Ovary (tissue), 10 donors: ENCODE results near the gene MPV17L. TPM values are rescaled to one million over a fixed set of nuclear protein-coding genes. Genes with fewer than 3 reads are reported as not detected.
"Not testable (repeated sequence)": the region's sequence is repeated elsewhere in the genome, so short reads cannot be mapped to it uniquely, and the experiment has no call there.

Source experiments
- DNase-seq, 5 donors: peaks; one replicate each; pipeline ENCODE4 v3.0.0-alpha.2; 2019 to 2020
- H3K27ac ChIP-seq, 2 donors: fragments of 200-600 bp; one replicate each; pipeline versions ENCODE4 v1.5.1 to v1.8.0; 2019 to 2022
- H3K27me3 ChIP-seq: fragments of 200-600 bp; one replicate; pipeline ENCODE4 v1.8.0; 2022
- H3K36me3 ChIP-seq: fragments of 200-600 bp; sonication (generic); one replicate; pipeline ENCODE4 v1.5.1; 2019
- H3K4me1 ChIP-seq: one replicate; pipeline ENCODE4 v1.8.1; 2013; ENCODE audit warnings: mild to moderate bottlenecking, moderate library complexity; ENCODE audit not compliant: insufficient read depth
- H3K4me3 ChIP-seq: fragments of 200-600 bp; sonication (generic); one replicate; pipeline ENCODE4 v1.5.1; 2017
- H3K9me3 ChIP-seq, 2 donors: fragments of 200-600 bp in 1 of 2; sonication (generic) in 1 of 2; one replicate each; pipeline versions ENCODE4 v1.5.1 to v1.8.1; 2013 to 2019; ENCODE audit warnings: mild to moderate bottlenecking in 1 of 2, moderate library complexity in 1 of 2
- WGBS, 3 donors: extraction: QIAGEN DNeasy Blood & Tissue Kit in 1 of 3; methylation state at CpG; one replicate each; pipeline versions ENCODE4 v1.1.5 to v1.1.7; 2013 to 2017; 5-methylcytosine and 5-hydroxymethylcytosine counted together
- intact Hi-C, 4 donors: fragments of 100-400 bp; cut with DNase I; formaldehyde crosslinking; loops; one replicate each; pipeline versions ENCODE4 v1.11.0 to v1.15.1; 2022 to 2023
- long read RNA-seq, 3 donors: library from polyadenylated mRNA in 2 of 3; unstranded in 2 of 3; transcript quantifications; one replicate each; pipeline ENCODE4 v2.0.0 and lab custom pipeline, GENCODE V29; 2021 to 2026
- polyA plus RNA-seq, 2 donors: library from polyadenylated mRNA; stranded (reverse); fragments of 200-250 nt in 1 of 2; fragments of 350-450 nt in 1 of 2; fragmentation: Illumina TruSeq in 1 of 2; extraction: RNeasy Lipid Tissue Mini Kit (QIAGEN cat#74804) in 1 of 2; gene quantifications; one replicate each; pipeline ENCODE4 v1.2.3, GENCODE V29; 2013 to 2014
- total RNA-seq, 7 donors: library from RNA; depleted of rRNA in 2 of 7; stranded (reverse); fragments of >200 nt in 2 of 7; fragmentation: NEBNext Ultra II Directional in 3 of 7; extraction: Animal tissue kit (Norgen Biotek cat#: 25700) in 3 of 7; gene quantifications; one replicate each; pipeline versions ENCODE4 v1.1.0 to v1.2.4, GENCODE V29; 2016 to 2023
- donor health status: DM: no; HTN: no; CAD: no; lungs with moderate emphysema.
- donor health status: DM: no; HTN: no; CAD: no.
- donor health status: Bipolar disorder and iron deficiency.
- donor health status: DM: yes; HTN: yes; CAD: no.
- donor health status: DM: no; HTN: no; CAD: no.
- donor health status: DM: yes; HTN: yes; CAD: no.

Gene MPV17L
- total RNA-seq, result 10 to 100 TPM in 5 of 7 donors, 1 to 10 TPM in 2; 4.7 to 13.9 (median 11.0) TPM
- 1 to 10 TPM; 3.8 to 7.0 TPM for polyA plus RNA-seq
- long read RNA-seq, donor 1, full-length matches to known transcripts, result 4 of 4 reads
- long read RNA-seq, donor 1, partial matches to known transcripts, result 0 of 4 reads
- long read RNA-seq, donor 1, other reads (novel, unspliced or antisense), result 0 of 4 reads
- long read RNA-seq, donor 2, full-length matches to known transcripts, result 2 of 2 reads
- long read RNA-seq, donor 2, partial matches to known transcripts, result 0 of 2 reads
- long read RNA-seq, donor 2, other reads (novel, unspliced or antisense), result 0 of 2 reads
- long read RNA-seq, donor 3, full-length matches to known transcripts, result 7 of 7 reads
- long read RNA-seq, donor 3, partial matches to known transcripts, result 0 of 7 reads
- long read RNA-seq, donor 3, other reads (novel, unspliced or antisense), result 0 of 7 reads

DNA sequence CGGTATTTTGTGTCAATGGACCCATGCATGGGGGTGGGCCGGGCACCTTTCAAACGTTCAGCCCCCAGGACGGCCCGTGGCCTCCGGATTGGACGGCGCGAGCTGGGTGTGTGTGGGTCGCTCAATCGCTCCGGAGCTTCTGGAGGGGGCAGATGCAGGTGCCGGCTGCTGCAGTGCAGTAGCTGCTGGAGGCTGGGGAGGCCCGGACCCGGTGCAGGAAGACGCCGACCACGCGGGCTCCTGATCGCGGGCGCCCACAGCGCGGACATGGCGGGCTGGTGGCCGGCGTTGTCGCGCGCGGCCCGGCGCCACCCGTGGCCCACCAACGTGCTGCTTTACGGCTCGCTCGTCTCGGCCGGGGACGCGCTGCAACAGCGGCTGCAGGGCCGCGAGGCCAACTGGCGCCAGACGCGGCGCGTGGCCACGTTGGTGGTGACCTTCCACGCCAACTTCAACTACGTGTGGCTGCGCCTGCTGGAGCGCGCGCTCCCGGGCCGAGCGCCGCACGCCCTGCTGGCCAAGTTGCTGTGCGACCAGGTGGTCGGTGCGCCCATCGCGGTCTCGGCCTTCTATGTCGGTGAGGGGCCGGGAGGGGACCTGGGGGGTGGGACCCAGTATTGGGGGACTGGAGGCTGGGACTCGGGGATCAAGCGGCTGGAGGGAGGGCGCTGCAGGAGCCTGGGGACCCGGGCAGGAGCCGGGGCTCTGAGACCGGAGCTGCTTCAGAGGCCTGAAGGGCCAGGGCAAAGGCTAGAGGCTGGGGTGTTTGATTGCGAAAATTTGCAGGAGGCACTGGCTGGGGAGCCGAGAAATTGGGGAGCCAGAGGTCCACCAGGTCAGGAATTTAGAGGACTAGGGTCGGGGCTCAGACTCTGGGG lies at the start of gene MPV17L:
MPV17L (plus strand) TSS at position 124 of the 878 bp plus-strand sequence; CDS start at position 268, 144 bp downstream.
- not testable (repeated sequence) for H3K27me3 ChIP-seq
- 2 to 5% (median 5%) methylated on average over 53 to 79 of the region's 79 CpGs for WGBS, 3 donors

DNA sequence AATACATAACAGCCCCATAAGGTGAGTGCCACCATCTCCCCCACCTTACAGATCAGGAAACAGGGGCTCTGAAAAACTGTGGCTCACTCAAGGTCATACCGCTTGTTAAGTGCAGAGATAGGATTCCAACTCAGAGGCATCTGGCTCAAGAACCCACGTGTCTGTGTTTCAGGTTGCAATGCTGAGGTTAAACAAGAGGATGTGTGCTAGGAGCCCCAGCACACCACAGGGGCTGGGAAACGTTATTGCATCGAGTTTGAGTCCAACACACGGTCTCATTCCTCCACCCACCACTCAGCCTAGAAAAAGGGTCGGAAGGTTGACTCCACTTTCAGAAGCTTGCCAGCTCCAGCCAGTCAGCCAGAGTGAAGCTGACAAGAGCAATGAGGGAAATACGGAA lies 46.8 kb upstream of the MPV17L start:
- no CpG with 5 or more reads among the region's 7 CpGs for WGBS, 3 donors
- H3K9me3 ChIP-seq, H3K4me1 ChIP-seq, H3K36me3 ChIP-seq, DNase-seq, intact Hi-C loops, H3K27me3 ChIP-seq, H3K27ac ChIP-seq, H3K4me3 ChIP-seq: not testable (repeated sequence)

More for the DNA sequence above, at the start of gene MPV17L:
- peak within 1 kb of the TSS; percentile 57 for H3K4me3 ChIP-seq
- H3K36me3 ChIP-seq, intact Hi-C loops, H3K9me3 ChIP-seq, H3K4me1 ChIP-seq: not testable (repeated sequence)
- DNase-seq, result peak; percentile 42 to 76 (median 51)
- H3K27ac ChIP-seq, result peak within 1 kb of the TSS; percentile 33 to 49

DNA sequence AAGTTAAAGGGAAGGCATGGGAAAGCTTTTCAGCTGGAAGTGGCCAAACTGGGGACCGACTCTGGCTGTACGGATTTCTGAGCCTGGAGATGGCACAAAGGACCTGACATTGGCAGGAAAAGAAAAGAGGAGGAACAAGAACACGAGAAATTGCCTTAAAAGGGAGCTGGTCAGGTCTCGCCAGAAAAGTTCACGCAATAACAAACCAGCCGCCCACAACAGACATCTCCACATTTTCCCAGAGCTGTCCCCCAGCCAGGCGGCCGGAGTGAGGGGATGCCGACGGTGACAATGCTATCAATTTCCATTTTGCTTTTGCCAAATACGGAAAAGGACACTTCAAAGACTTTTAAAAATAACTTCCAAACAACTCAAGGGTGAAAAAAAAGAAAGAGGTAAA lies 44.3 kb upstream of the MPV17L start:
- DNase-seq, result peak in 3 of 5 donors; percentile 8 to 32 (median 10)
- H3K9me3 ChIP-seq, intact Hi-C loops, H3K36me3 ChIP-seq, H3K4me3 ChIP-seq, H3K27me3 ChIP-seq, H3K27ac ChIP-seq, H3K4me1 ChIP-seq: not testable (repeated sequence)
- no CpG with 5 or more reads among the region's 11 CpGs for WGBS, 3 donors

- H3K4me3 ChIP-seq, H3K27me3 ChIP-seq, H3K27ac ChIP-seq, intact Hi-C loops, H3K36me3 ChIP-seq, H3K9me3 ChIP-seq, H3K4me1 ChIP-seq, DNase-seq: not testable (repeated sequence)
- no CpG with 5 or more reads among the region's 5 CpGs for WGBS, 3 donors
Observed at GRCh38 chr16:15351745-15352144, 43.8 kb upstream of the MPV17L start.

DNA sequence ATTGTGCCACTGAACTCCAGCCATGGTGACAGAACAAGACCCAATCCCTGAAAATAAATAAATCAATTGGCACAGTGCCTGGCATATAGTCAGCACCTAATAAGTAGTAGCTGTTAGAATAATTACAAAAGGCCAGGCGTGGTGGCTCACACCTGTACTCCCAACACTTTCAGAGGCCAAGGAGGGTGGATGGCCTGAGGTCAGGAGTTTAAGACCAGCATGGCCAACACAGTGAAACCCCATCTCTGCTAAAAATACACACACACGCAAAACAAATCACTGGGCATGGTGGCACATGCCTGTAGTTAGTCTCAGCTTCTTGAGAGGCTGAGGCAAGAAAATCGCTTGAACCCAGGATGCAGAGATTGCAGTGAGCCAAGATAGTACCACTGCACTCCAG lies 42.7 kb upstream of the MPV17L start:
- DNase-seq, H3K36me3 ChIP-seq, H3K27me3 ChIP-seq, H3K4me3 ChIP-seq, H3K4me1 ChIP-seq, intact Hi-C loops, H3K27ac ChIP-seq, H3K9me3 ChIP-seq: not testable (repeated sequence)
- 80 to 91% (median 83%) methylated on average over 1 of the region's 3 CpGs for WGBS, 3 donors

- H3K36me3 ChIP-seq, H3K9me3 ChIP-seq, DNase-seq, H3K4me3 ChIP-seq, H3K4me1 ChIP-seq, H3K27me3 ChIP-seq, intact Hi-C loops, H3K27ac ChIP-seq: not testable (repeated sequence)
- no CpG with 5 or more reads among the region's 2 CpGs for WGBS, 3 donors
Observed at GRCh38 chr16:15354846-15355245, 40.7 kb upstream of the MPV17L start.

GRCh38 chr16:15357495-15357894 lies 38.1 kb upstream of the MPV17L start:
- DNase-seq, result not testable (repeated sequence)

GRCh38 chr16:15378194-15378593 lies 17.4 kb upstream of the MPV17L start, which contains the start of gene NPIPA5:
NPIPA5 (minus strand) TSS chr16:15378294; CDS start chr16:15378294, 0 bp downstream.
- 100% methylated on average over 4 of the region's 4 CpGs; no CpG with 5 or more reads in 2 of the 3 donors for WGBS, 3 donors
- intact Hi-C loops, H3K36me3 ChIP-seq: not testable (repeated sequence)

More at GRCh38 chr16:15357495-15357894, 38.1 kb upstream of the MPV17L start:
- H3K9me3 ChIP-seq, H3K4me1 ChIP-seq, H3K27me3 ChIP-seq, H3K4me3 ChIP-seq, H3K27ac ChIP-seq, intact Hi-C loops, H3K36me3 ChIP-seq: not testable (repeated sequence)
- WGBS, 3 donors, result 81 to 95% (median 91%) methylated on average over 3 to 5 of the region's 7 CpGs

DNA sequence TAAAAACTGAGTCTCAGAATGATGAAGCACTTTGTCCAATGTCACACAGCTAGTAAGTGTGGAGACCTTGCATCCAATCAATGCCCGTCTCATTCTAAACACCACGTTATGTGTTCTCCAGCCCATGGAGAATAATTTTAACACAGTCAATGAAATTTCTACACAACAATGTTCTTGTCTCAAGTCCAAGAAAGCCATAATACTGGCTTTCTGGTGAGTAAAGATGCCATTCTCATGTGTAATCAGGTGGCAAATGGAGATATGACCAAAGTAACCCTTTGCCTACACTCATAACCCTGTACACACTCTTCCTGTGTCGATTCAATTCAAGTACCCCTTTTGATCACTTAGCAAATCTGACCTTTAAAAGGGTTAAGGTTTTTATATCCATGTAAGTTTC lies 12.7 kb upstream of the MPV17L start:
- intact Hi-C loops, result not testable (repeated sequence)

More at GRCh38 chr16:15378194-15378593, 17.4 kb upstream of the MPV17L start, which contains the start of gene NPIPA5:
- not testable (repeated sequence) for DNase-seq, H3K4me1 ChIP-seq, H3K27me3 ChIP-seq, H3K27ac ChIP-seq, H3K9me3 ChIP-seq, H3K4me3 ChIP-seq

DNA sequence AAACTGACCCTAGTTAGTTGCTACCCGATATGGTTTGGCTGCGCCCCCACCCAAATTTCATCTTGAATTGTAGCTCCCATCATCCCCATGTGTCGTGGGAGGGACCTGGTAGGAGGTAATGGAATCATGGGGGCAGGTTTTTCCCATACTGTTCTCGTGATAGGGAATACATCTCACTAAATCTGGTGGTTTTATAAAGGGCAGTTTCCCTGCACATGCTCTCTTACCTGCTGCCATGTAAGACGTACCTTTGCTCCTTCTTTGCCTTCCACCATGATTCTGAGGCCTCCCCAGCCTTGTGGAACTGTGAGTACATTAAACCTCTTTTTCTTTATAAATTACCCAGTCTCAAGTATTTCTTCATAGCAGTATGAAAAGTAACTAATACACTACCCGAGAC lies 7.5 kb upstream of the MPV17L start:
- WGBS, 3 donors, result 83 to 87% (median 83%) methylated on average over 6 of the region's 6 CpGs
- DNase-seq, H3K27ac ChIP-seq, H3K9me3 ChIP-seq, intact Hi-C loops, H3K4me1 ChIP-seq, H3K27me3 ChIP-seq, H3K36me3 ChIP-seq, H3K4me3 ChIP-seq: not testable (repeated sequence)

More for the DNA sequence above, 12.7 kb upstream of the MPV17L start:
- H3K9me3 ChIP-seq, H3K36me3 ChIP-seq, H3K4me3 ChIP-seq, DNase-seq, H3K27me3 ChIP-seq, H3K4me1 ChIP-seq, H3K27ac ChIP-seq: not testable (repeated sequence)
- WGBS, 3 donors, result 24 to 73% (median 65%) methylated on average over 3 of the region's 3 CpGs

GRCh38 chr16:15389916-15390315 lies 5.6 kb upstream of the MPV17L start:
- DNase-seq, intact Hi-C loops, H3K27me3 ChIP-seq, H3K27ac ChIP-seq, H3K36me3 ChIP-seq, H3K4me1 ChIP-seq, H3K9me3 ChIP-seq, H3K4me3 ChIP-seq: not testable (repeated sequence)
- 80 to 83% (median 81%) methylated on average over 5 of the region's 5 CpGs for WGBS, 3 donors
